Activated CD4-positive, CD25-positive, alpha-beta regulatory T cell treated with anti-CD3 and anti-CD28 coated beads, Interleukin-2, amount 50 U/mL, for 72 hours (primary cell): Measurements from ENCODE around the gene CNTN5.

Source experiments
- DNase-seq: peaks from one replicate; pipeline ENCODE4 v3.0.0; 2021

Gene CNTN5

DNA sequence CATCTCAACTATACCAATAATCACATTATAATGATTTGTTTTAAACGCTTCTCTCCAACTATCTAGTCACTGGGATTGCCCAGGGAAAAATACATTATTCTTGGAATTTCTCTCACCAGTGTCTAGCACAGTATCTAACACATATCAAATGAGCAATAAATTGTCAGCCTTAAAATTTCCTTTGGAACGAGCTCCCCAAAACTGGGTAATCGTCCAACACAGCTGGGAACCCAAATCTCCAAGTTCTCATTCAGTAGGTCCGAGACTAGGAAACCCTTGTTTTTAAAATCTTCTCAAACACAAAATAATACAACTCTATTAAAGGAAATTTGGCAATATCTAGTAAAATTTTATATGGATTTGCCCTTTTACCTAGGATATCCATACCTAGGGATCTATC is 1338.5 kb downstream of the CNTN5 start:
- DNase-seq = no peak

DNA sequence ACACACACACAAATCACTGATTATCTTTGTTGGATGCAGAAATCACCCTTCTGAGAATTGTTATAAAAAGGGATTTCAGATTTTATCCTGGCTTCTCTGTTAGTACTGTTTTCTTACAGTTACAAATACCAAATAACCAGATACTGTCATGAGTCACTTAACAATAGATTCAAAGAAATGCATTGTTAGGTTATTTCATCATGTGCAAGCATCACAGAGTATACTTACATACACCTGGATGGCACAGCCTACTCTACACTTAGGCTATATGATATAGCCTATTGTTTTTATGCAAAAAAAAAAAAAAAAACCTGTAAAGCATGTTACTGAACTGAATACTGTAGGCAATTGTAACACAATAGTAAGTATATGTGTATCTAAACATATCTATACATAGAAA is 1347.1 kb downstream of the CNTN5 start:
- DNase-seq = no peak

DNA sequence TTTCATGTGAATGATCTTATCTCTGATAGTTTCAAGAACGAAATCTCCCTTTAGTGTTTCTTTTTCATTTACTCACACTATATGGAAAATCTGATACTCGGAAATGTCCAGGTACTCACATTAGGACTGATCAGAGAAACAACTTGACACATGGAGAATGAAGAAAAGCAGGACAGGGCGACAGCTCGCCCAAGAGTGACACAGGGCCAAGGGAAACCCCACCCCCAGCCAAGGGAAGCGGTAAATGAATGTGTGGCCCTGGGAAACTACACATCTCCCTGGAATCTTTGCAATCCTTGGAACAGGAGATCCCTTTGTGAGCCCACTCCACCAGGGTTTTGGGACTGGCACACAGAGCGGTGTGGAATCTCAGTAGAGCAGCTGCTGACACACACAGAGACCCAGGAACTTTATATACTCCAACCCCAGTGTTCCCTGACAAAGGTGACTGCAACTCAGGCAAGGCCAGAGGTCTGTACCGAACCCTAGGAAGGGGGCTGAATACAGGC is 1362.7 kb downstream of the CNTN5 start:
- DNase-seq = no peak

DNA sequence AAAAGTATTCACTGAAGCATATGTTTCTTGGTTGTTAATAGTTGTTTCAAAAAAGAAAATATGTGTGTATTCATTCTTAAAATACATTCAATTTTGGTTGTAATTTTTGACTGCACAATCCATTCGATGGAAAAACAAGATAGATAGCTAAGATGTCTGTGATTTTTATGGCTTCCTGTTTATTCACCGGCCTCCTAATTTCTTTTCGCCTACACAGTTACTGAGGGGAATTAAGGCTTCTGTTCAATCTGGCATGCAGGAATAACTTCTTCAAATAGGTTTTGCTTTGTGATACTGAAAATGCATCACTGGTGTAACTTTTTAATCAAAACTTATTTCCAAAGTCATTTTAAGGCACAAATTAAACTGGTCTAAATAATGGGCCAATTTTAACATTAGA is 1375.5 kb downstream of the CNTN5 start:
- DNase-seq = no peak

DNA sequence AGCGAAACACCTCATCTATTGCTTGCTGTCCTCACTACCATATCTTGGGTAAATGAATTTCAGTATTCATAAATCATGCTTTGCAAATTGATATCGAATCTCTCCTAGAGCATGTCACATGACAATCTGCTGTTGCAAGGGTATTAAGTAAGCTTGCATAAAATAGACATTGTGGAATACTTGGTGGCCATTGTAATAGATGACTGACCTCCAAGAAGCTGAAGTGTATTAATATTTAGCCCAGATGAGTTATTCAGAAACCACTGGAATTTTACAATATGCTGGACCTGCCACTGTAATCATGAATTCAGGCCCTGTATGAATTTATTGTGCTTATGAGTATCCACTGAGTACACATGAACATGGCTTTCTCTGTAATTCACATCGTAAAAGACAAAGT is 1376.7 kb downstream of the CNTN5 start:
- DNase-seq = no peak

DNA sequence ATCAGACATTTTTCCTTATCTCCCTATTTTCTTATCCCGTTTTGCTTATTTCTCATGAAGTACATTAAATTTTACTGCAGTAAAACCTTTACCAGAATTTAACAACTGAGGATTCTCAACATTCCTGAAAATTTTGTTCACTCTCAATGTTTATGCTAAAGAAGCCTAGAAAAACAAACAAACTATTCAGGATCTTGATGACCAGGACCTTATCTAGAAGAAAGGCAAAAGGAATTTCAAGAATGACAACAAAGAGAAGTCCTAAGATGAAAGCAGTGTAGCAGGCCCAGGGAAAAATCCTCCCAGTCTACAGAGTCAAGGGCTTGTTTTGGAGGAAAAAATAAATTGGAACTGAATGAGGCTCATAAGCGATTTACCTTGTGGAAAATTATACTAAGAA is 1383.1 kb downstream of the CNTN5 start:
- DNase-seq = no peak

DNA sequence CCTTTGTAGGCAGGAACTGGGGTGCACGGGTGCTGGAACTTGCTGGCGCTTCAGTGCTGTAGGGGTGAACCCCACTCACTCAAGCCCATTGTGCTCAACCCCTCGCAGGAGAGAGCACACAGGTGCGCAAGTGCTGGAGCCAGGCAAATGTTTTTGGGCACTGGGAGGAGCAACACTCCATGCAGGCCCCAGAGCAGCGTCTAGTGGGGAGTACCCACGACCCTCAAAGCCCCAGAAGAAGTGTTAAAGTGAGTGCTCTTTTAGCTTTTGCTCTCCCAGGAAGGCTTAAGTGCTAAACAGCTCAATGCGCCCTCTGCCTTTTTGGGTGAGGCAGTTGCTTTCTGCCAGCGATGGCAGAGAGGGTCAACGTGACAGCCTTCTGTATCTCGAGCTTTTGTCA is 1384.2 kb downstream of the CNTN5 start:
- no peak for DNase-seq
